Loucy (cell line): ENCODE data around the gene ALMS1.

Experiments
- H2AFZ ChIP-seq: fragments of 200-600 bp; sonication (generic); 2 replicates; pipeline ENCODE4 v1.6.0; 2016; ENCODE audit warnings: antibody characterized with exemption, mild to moderate bottlenecking, low read length, moderate library complexity
- H3F3A ChIP-seq: fragments of 200-600 bp; 2 replicates; pipeline ENCODE4 v1.6.0; 2016; ENCODE audit warnings: antibody characterized with exemption, low read depth, mild to moderate bottlenecking
- H3K27me3 ChIP-seq: fragments of 200-600 bp; sonication (generic); 2 replicates; pipeline ENCODE4 v1.6.1; 2014; ENCODE audit warnings: low read length, mild to moderate bottlenecking; ENCODE audit not compliant: insufficient read depth, poor library complexity, severe bottlenecking
- H3K36me3 ChIP-seq: fragments of 200-600 bp; sonication (generic); 2 replicates; pipeline ENCODE4 v1.6.1; 2016; ENCODE audit warnings: low read length; ENCODE audit not compliant: insufficient read depth
- H3K4me1 ChIP-seq: fragments of 200-600 bp; sonication (generic); 2 replicates; pipeline ENCODE4 v1.5.1; 2014; ENCODE audit warnings: low read length, mild to moderate bottlenecking; ENCODE audit not compliant: insufficient read depth, poor library complexity, severe bottlenecking
- H3K4me2 ChIP-seq: fragments of 200-600 bp; sonication (generic); 2 replicates; pipeline ENCODE4 v1.6.0; 2014; ENCODE audit warnings: antibody characterized with exemption, low read length, low read depth, mild to moderate bottlenecking; ENCODE audit not compliant: poor library complexity, severe bottlenecking
- H3K4me3 ChIP-seq: fragments of 200-600 bp; sonication (generic); 2 replicates; pipeline ENCODE4 v1.5.1; 2014; ENCODE audit warnings: low read length, mild to moderate bottlenecking, mixed read lengths; ENCODE audit not compliant: poor library complexity, severe bottlenecking
- H3K79me2 ChIP-seq: fragments of 200-600 bp; sonication (generic); 2 replicates; pipeline ENCODE4 v1.6.1; 2014; ENCODE audit warnings: low read length; ENCODE audit not compliant: insufficient read depth
- H3K9ac ChIP-seq: fragments of 200-600 bp; sonication (generic); 2 replicates; pipeline ENCODE4 v1.6.0; 2014; ENCODE audit warnings: mild to moderate bottlenecking, low read depth, low read length, moderate library complexity; ENCODE audit not compliant: poor library complexity, severe bottlenecking
- H3K9me2 ChIP-seq: fragments of 200-600 bp; sonication (generic); replicated peaks from 2 replicates; pipeline ENCODE4 v1.6.1; 2016; ENCODE audit warnings: low read depth, low read length, mixed read lengths
- H3K9me3 ChIP-seq: fragments of 200-600 bp; sonication (generic); 2 replicates; pipeline ENCODE4 v1.6.1; 2014; ENCODE audit warnings: mild to moderate bottlenecking, antibody characterized with exemption, low read length, low read depth; ENCODE audit not compliant: insufficient read depth
- H4K20me1 ChIP-seq: fragments of 200-600 bp; sonication (generic); 2 replicates; pipeline ENCODE4 v1.6.0; 2014; ENCODE audit warnings: antibody characterized with exemption, low read length, mild to moderate bottlenecking; ENCODE audit not compliant: insufficient read depth, poor library complexity, severe bottlenecking
- EZH2phosphoT487 ChIP-seq: fragments of 200-600 bp; IDR thresholded peaks from 2 replicates; pipeline ENCODE4 v1.6.1; 2018; ENCODE audit warnings: antibody characterized with exemption, mild to moderate bottlenecking, moderate library complexity, borderline replicate concordance
- TF ChIP-seq, protein P1 (sequence below): fragments of 200-600 bp; sonication (generic); conservative IDR thresholded peaks from 2 replicates; pipeline ENCODE4 v1.5.1; 2014; ENCODE audit warnings: mild to moderate bottlenecking, antibody characterized with exemption, low read length

The ALMS1 gene

DNA sequence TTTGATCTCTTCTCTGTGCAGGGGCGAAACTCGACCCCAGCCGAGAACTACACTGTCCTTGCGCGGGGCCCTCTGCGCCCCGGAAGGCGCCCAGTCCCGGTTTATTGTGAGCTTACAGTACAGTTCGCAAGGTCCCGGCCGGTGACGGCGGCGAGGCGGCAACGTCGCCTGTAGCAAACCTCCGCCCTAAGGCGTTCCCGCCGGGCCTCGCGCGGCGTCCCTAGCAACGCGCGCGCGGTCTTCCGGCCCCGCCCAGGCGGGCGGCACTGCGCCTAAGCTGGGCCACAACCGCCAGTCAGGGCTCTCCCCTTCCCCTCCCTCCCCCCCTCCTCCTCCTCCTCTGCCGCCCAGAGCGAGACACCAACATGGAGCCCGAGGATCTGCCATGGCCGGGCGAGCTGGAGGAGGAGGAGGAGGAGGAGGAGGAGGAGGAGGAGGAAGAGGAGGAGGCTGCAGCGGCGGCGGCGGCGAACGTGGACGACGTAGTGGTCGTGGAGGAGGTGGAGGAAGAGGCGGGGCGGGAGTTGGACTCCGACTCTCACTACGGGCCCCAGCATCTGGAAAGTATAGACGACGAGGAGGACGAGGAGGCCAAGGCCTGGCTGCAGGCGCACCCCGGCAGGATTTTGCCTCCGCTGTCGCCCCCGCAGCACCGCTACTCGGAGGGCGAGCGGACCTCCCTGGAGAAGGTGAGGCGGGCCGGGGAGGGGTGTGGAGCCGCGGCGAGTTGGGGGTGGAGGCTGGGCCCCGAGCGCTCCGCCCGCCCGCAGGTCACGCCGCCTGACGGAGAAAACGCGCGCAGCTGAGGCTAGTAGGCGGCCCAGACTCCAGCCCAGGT, at the start of gene ALMS1:
Gene ALMS1, plus strand, starts transcription at position 333 of the 838 bp plus-strand sequence. Its CDS starts 33 bp downstream, at position 366.
- Histone ChIP-seq H3K27me3 (peaks cover 29% of the 10 kb centered on the region), H3K4me3 (peak within 1 kb of the TSS; percentile 96), H3K4me2 (peak within 1 kb of the TSS; percentile 82), H3K4me1 (peaks cover 32% of the 10 kb centered on the region), H4K20me1 (peaks cover 22% of the 10 kb centered on the region), H2AFZ (peak within 1 kb of the TSS; percentile 97), H3K36me3 (no peaks in the 10 kb centered on the region), H3K9me2 (no peaks in the 10 kb centered on the region), H3K9me3 (no peaks in the 10 kb centered on the region), H3F3A (no peaks in the 10 kb centered on the region), H3K9ac (peak within 1 kb of the TSS; percentile 87), H3K79me2 (peaks cover 43% of the 10 kb centered on the region)
- no peak for TF ChIP-seq EZH2phosphoT487
- TF ChIP-seq, protein P1, sequence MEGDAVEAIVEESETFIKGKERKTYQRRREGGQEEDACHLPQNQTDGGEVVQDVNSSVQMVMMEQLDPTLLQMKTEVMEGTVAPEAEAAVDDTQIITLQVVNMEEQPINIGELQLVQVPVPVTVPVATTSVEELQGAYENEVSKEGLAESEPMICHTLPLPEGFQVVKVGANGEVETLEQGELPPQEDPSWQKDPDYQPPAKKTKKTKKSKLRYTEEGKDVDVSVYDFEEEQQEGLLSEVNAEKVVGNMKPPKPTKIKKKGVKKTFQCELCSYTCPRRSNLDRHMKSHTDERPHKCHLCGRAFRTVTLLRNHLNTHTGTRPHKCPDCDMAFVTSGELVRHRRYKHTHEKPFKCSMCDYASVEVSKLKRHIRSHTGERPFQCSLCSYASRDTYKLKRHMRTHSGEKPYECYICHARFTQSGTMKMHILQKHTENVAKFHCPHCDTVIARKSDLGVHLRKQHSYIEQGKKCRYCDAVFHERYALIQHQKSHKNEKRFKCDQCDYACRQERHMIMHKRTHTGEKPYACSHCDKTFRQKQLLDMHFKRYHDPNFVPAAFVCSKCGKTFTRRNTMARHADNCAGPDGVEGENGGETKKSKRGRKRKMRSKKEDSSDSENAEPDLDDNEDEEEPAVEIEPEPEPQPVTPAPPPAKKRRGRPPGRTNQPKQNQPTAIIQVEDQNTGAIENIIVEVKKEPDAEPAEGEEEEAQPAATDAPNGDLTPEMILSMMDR = 0 out of 2 replicates have a peak, but pooled peaks have one; percentile 13

- H3K9me2 ChIP-seq = no peaks in the 10 kb centered on the region
- no peak overlapping the region for H3K9ac ChIP-seq
- H3F3A ChIP-seq = no peaks in the 10 kb centered on the region
- no peaks in the 10 kb centered on the region for H3K4me1 ChIP-seq
- H3K79me2 ChIP-seq = no peaks in the 10 kb centered on the region
- H3K4me3 ChIP-seq = no peak overlapping the region
- H3K4me2 ChIP-seq = peak overlapping the region; percentile 17
- peak overlapping the region; percentile 43 for H2AFZ ChIP-seq
- H3K27me3 ChIP-seq = no peaks in the 10 kb centered on the region
- no peaks in the 10 kb centered on the region for H3K36me3 ChIP-seq
- TF ChIP-seq EZH2phosphoT487 = no peak
- TF ChIP-seq, protein P1 = no peak
- no peaks in the 10 kb centered on the region for H4K20me1 ChIP-seq
- H3K9me3 ChIP-seq = peaks cover 11% of the 10 kb centered on the region; the same call in 1 of the 2 replicates
Measured at GRCh38 chr2:73337828-73338227, 47.8 kb upstream of the ALMS1 start.

DNA sequence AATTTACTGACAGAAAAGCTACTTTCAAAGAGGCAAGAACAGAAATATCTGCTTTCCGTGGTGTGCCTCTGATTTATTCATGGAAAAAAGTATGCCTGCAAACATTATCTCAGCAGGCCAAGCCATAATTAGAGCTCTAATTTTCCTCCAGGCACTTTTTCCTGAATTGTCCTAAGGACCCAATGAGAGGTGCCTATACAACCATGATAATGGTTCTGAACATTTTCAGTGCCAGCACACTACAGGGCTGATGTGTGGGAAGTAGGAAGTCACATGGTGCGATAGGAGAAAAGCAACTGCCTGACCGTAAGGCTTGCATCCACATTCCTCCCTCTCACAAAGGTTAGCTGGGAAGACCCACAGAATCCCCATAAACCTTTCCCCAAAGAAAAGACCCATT, 46.4 kb upstream of the ALMS1 start:
- H3K4me3 ChIP-seq = no peak overlapping the region
- no peaks in the 10 kb centered on the region for H3K36me3 ChIP-seq
- no peaks in the 10 kb centered on the region for H3K4me1 ChIP-seq
- no peaks in the 10 kb centered on the region for H3F3A ChIP-seq
- TF ChIP-seq EZH2phosphoT487 = no peak
- TF ChIP-seq, protein P1 = no peak
- H2AFZ ChIP-seq = peak overlapping the region; percentile 80
- no peaks in the 10 kb centered on the region for H3K27me3 ChIP-seq
- H4K20me1 ChIP-seq = no peaks in the 10 kb centered on the region
- H3K79me2 ChIP-seq = no peaks in the 10 kb centered on the region
- no peaks in the 10 kb centered on the region for H3K9me2 ChIP-seq
- no peak overlapping the region for H3K4me2 ChIP-seq
- peaks cover 11% of the 10 kb centered on the region; the same call in 1 of the 2 replicates for H3K9me3 ChIP-seq
- no peak overlapping the region for H3K9ac ChIP-seq
